Large intestine (tissue), 3 donors: Measurements from ENCODE around the gene ATP6V0E2. TPM values are rescaled to one million over a fixed set of nuclear protein-coding genes. Genes with fewer than 3 reads are reported as not detected.
"Not testable (repeated sequence)": the region's sequence is repeated elsewhere in the genome, so short reads cannot be mapped to it uniquely, and the experiment has no call there.

Experiments
- DNase-seq, 2 donors: peaks; one replicate each; pipeline versions ENCODE4 v3.0.0 to v3.0.0-alpha.2; 2013
- H3K27ac ChIP-seq: one replicate; pipeline ENCODE4 v1.5.1; 2013; ENCODE audit warnings: low read length
- H3K27me3 ChIP-seq: 2 replicates; pipeline ENCODE4 v1.6.1; 2013; ENCODE audit warnings: low read length; ENCODE audit not compliant: control insufficient read depth, insufficient read depth
- H3K36me3 ChIP-seq: 2 replicates; pipeline ENCODE4 v1.6.1; 2013; ENCODE audit warnings: low read length; ENCODE audit not compliant: control insufficient read depth, insufficient read depth
- H3K4me1 ChIP-seq: one replicate; pipeline ENCODE4 v1.6.1; 2013; ENCODE audit warnings: low read length; ENCODE audit not compliant: control insufficient read depth, insufficient read depth
- H3K4me3 ChIP-seq: one replicate; pipeline ENCODE4 v1.5.1; 2013; ENCODE audit warnings: low read length
- H3K9me3 ChIP-seq: one replicate; pipeline ENCODE4 v1.6.1; 2013; ENCODE audit warnings: mild to moderate bottlenecking, low read depth, low read length, moderate library complexity; ENCODE audit not compliant: control insufficient read depth
- WGBS: methylation state at CpG from one replicate; pipeline ENCODE4 v1.1.5; 2013; ENCODE audit warnings: low lambda C conversion rate; ENCODE audit not compliant: insufficient coverage; 5-methylcytosine and 5-hydroxymethylcytosine counted together
- polyA plus RNA-seq: library from polyadenylated mRNA; unstranded; fragments of 120-200 nt; gene quantifications from one replicate; pipeline ENCODE4 v1.2.1, GENCODE V29; 2013

Gene ATP6V0E2
- polyA plus RNA-seq, 1 donor: 15.6 TPM

- 50% methylated on average over 1 of the region's 4 CpGs for WGBS
- Histone ChIP-seq H3K4me1 (peaks cover 6% of the 10 kb centered on the region), H3K27ac (no peak overlapping the region), H3K36me3 (no peaks in the 10 kb centered on the region), H3K4me3 (no peak overlapping the region), H3K27me3 (no peaks in the 10 kb centered on the region), H3K9me3 (no peaks in the 10 kb centered on the region)
- DNase-seq: no peak
Measured at GRCh38 chr7:149886018-149886415, 12.2 kb downstream of the ATP6V0E2 start.

- Histone ChIP-seq H3K9me3 (no peaks in the 10 kb centered on the region), H3K4me1 (peaks cover 6% of the 10 kb centered on the region), H3K27me3 (no peaks in the 10 kb centered on the region), H3K27ac (no peak overlapping the region), H3K36me3 (no peaks in the 10 kb centered on the region), H3K4me3 (no peak overlapping the region)
- DNase-seq: peak in 1 of 2 donors; percentile 0
- no CpG with 5 or more reads among the region's 7 CpGs for WGBS
Measured at GRCh38 chr7:149887311-149887710, 13.5 kb downstream of the ATP6V0E2 start.

GRCh38 chr7:149890715-149891114, 16.9 kb downstream of the ATP6V0E2 start:
- not testable (repeated sequence) for H3K9me3 ChIP-seq, H3K27me3 ChIP-seq, H3K4me3 ChIP-seq, H3K4me1 ChIP-seq, H3K36me3 ChIP-seq, H3K27ac ChIP-seq, DNase-seq
- 0% methylated on average over 1 of the region's 2 CpGs for WGBS

- DNase-seq, H3K4me1 ChIP-seq, H3K27ac ChIP-seq, H3K9me3 ChIP-seq, H3K4me3 ChIP-seq, H3K27me3 ChIP-seq, H3K36me3 ChIP-seq: not testable (repeated sequence)
- 95% methylated on average over 5 of the region's 8 CpGs for WGBS
Measured at GRCh38 chr7:149894957-149895356, 21.2 kb downstream of the ATP6V0E2 start.

- H3K4me3 ChIP-seq, H3K27me3 ChIP-seq, DNase-seq, H3K36me3 ChIP-seq, H3K9me3 ChIP-seq, H3K27ac ChIP-seq, H3K4me1 ChIP-seq: not testable (repeated sequence)
- WGBS: no CpG with 5 or more reads among the region's 6 CpGs
Measured at GRCh38 chr7:149907776-149908376, 34.1 kb downstream of the ATP6V0E2 start.

- DNase-seq, H3K4me3 ChIP-seq, H3K36me3 ChIP-seq, H3K9me3 ChIP-seq, H3K27me3 ChIP-seq, H3K27ac ChIP-seq, H3K4me1 ChIP-seq: not testable (repeated sequence)
- WGBS: no CpG with 5 or more reads among the region's 9 CpGs
Measured at GRCh38 chr7:149910219-149910618, 36.5 kb downstream of the ATP6V0E2 start.

GRCh38 chr7:149912126-149912525, 38.4 kb downstream of the ATP6V0E2 start:
- not testable (repeated sequence) for DNase-seq, H3K27ac ChIP-seq, H3K4me3 ChIP-seq, H3K27me3 ChIP-seq, H3K9me3 ChIP-seq, H3K36me3 ChIP-seq, H3K4me1 ChIP-seq
- no CpG with 5 or more reads among the region's 4 CpGs for WGBS

GRCh38 chr7:149926414-149926813, 52.6 kb downstream of the ATP6V0E2 start:
- not testable (repeated sequence) for DNase-seq, H3K4me3 ChIP-seq, H3K27ac ChIP-seq, H3K36me3 ChIP-seq, H3K9me3 ChIP-seq, H3K27me3 ChIP-seq, H3K4me1 ChIP-seq
- WGBS: 83% methylated on average over 1 of the region's 7 CpGs

Other genes starting within 250 kb of the ATP6V0E2 start
- gene ZNF467, start 100.4 kb upstream of the ATP6V0E2 start, polyA plus RNA-seq: 6.0 TPM
- 13.9 TPM for gene ZNF862, start 35.6 kb upstream of the ATP6V0E2 start, polyA plus RNA-seq